Nephron (organoid): ENCODE data around the gene NUAK1.

Source experiments
- H3K27ac Mint-ChIP-seq, 3 experiments: 2 replicates each; pipeline ENCODE4 v1.8.0; 2020; ENCODE audit warnings: mixed read lengths in 3 of 3, mild to moderate bottlenecking in 2 of 3, moderate library complexity in 1 of 3
- H3K27me3 Mint-ChIP-seq: 2 replicates; pipeline ENCODE4 v1.8.0; 2021; ENCODE audit warnings: low read depth, mild to moderate bottlenecking, moderate library complexity, mixed read lengths
- H3K36me3 Mint-ChIP-seq: 2 replicates; pipeline ENCODE4 v1.8.0; 2020; ENCODE audit warnings: low read depth, mixed read lengths
- H3K4me1 Mint-ChIP-seq: 2 replicates; pipeline ENCODE4 v1.8.0; 2020; ENCODE audit warnings: mixed read lengths
- H3K4me3 Mint-ChIP-seq, 3 experiments: 2 replicates each; pipeline ENCODE4 v1.8.0; 2020; ENCODE audit warnings: mild to moderate bottlenecking in 3 of 3, mixed read lengths in 3 of 3, moderate library complexity in 2 of 3
- H3K9me3 Mint-ChIP-seq: 2 replicates; pipeline ENCODE4 v1.8.0; 2020; ENCODE audit warnings: mixed read lengths
- TF ChIP-seq, protein P1 (sequence below), 3 experiments: fragments of 200-600 bp; sonication (generic); IDR thresholded peaks; one replicate each; pipeline ENCODE4 v1.5.0; 2021; ENCODE audit warnings: antibody characterized with exemption in 3 of 3; ENCODE audit not compliant: unreplicated experiment in 3 of 3

Gene NUAK1

GRCh38 chr12:106070147-106070546 is 68.6 kb downstream of the NUAK1 start:
- H3K27me3 Mint-ChIP-seq = no peaks in the 10 kb centered on the region
- H3K36me3 Mint-ChIP-seq = peaks cover 63% of the 10 kb centered on the region
- H3K4me1 Mint-ChIP-seq = peaks cover 34% of the 10 kb centered on the region
- H3K4me3 Mint-ChIP-seq = no peak overlapping the region
- TF ChIP-seq, protein P1, sequence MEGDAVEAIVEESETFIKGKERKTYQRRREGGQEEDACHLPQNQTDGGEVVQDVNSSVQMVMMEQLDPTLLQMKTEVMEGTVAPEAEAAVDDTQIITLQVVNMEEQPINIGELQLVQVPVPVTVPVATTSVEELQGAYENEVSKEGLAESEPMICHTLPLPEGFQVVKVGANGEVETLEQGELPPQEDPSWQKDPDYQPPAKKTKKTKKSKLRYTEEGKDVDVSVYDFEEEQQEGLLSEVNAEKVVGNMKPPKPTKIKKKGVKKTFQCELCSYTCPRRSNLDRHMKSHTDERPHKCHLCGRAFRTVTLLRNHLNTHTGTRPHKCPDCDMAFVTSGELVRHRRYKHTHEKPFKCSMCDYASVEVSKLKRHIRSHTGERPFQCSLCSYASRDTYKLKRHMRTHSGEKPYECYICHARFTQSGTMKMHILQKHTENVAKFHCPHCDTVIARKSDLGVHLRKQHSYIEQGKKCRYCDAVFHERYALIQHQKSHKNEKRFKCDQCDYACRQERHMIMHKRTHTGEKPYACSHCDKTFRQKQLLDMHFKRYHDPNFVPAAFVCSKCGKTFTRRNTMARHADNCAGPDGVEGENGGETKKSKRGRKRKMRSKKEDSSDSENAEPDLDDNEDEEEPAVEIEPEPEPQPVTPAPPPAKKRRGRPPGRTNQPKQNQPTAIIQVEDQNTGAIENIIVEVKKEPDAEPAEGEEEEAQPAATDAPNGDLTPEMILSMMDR (IDR thresholded peaks at IDR 0.05; ENCODE audit: unreplicated experiment in 3 of 3) = no peak
- no peak overlapping the region for H3K27ac Mint-ChIP-seq
- no peaks in the 10 kb centered on the region for H3K9me3 Mint-ChIP-seq

DNA sequence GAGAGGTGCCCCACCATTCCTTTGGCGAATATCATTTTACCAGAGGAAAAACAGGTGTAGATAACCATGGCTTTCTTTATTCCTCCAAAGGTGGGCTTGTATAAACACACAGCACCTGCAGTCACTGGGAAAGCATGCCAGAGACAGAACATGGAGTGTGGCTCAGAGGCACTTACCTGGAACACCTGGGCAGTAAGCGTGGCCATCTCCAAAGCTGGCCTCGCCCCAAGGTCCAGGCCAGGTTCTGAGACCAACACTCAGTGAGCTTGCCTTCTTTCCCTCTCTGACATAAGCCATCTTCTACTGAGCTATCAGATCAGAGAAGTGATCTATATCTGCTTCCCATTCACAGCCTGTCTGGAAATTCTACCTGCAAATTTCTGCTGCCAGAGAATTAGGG is 70.5 kb downstream of the NUAK1 start:
- Mint-ChIP-seq H3K27ac (no peak overlapping the region), H3K4me1 (peaks cover 31% of the 10 kb centered on the region), H3K4me3 (no peak overlapping the region), H3K36me3 (peaks cover 78% of the 10 kb centered on the region), H3K27me3 (no peaks in the 10 kb centered on the region), H3K9me3 (no peaks in the 10 kb centered on the region)
- TF ChIP-seq, protein P1 (IDR thresholded peaks at IDR 0.05; ENCODE audit: unreplicated experiment in 3 of 3) = no peak

DNA sequence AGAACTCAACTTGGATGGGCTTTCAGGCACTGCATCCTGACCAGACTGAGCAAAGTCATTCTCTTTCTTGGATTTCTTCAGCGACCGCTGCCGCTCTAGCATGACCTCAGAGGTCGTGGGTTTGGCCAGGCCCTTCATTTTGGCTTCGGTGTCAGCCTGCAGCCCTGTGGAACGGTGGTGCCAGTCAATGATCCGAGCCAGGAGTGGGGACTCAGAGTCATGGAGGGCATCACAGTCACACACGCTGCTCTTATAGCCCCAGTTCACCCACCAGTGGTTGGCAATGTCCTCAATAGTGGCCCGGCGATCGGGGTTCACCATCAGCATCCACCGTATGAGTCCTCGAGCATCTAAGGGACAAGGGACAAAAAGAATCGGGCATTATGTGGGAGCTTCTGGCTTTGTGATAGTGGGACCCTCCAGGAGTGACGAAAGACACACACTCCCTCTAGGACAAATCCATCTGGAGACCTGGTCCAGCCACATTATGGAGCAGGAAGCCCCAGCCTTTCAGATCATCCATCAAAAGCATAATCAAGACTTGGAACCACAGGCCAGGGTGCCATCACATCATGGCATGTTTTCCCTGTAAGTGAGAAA is 71.0 kb downstream of the NUAK1 start:
- Mint-ChIP-seq H3K4me1 (peaks cover 25% of the 10 kb centered on the region), H3K27ac (no peak overlapping the region), H3K4me3 (no peak overlapping the region), H3K36me3 (peaks cover 74% of the 10 kb centered on the region), H3K9me3 (no peaks in the 10 kb centered on the region), H3K27me3 (no peaks in the 10 kb centered on the region)
- TF ChIP-seq, protein P1 (IDR thresholded peaks at IDR 0.05; ENCODE audit: unreplicated experiment in 3 of 3) = no peak

GRCh38 chr12:106066726-106067325 is 71.9 kb downstream of the NUAK1 start:
- H3K27ac Mint-ChIP-seq = no peak overlapping the region
- no peaks in the 10 kb centered on the region for H3K27me3 Mint-ChIP-seq
- no peak overlapping the region for H3K4me3 Mint-ChIP-seq
- peaks cover 72% of the 10 kb centered on the region for H3K36me3 Mint-ChIP-seq
- H3K4me1 Mint-ChIP-seq = peaks cover 18% of the 10 kb centered on the region
- H3K9me3 Mint-ChIP-seq = no peaks in the 10 kb centered on the region
- TF ChIP-seq, protein P1 (IDR thresholded peaks at IDR 0.05; ENCODE audit: unreplicated experiment in 3 of 3) = no peak

DNA sequence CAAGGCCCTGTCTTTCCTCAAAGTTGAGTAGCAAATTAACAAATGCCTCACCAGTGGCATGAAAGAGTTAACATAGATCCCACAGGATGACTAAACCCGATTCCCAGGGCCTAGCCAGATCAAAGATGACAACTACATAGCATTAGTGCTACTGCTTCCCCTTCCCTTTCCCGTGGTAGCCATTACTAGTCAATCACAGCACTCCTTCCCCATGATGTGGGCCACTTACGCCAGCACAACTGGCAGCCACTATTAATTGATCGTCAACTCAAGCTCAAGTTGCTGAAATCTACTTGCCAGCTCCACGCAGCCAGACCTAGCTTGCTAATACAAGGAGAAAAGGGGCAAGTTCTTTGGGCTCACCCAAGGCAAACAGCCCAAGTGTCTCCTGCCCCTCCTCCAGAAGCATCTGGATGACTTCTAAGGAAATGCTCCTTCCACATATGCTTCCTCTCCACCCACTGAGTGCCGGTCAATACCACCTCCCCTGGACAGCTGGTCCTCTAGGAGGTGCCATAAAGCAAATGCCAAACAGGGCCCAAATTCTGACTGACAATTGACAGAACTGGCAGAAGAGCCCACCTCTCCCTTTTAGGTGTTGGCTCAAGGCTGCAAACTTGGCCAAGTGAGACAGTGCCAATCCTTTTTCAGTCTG is 72.6 kb downstream of the NUAK1 start:
- Mint-ChIP-seq H3K9me3 (no peaks in the 10 kb centered on the region), H3K4me1 (peaks cover 13% of the 10 kb centered on the region), H3K36me3 (peaks cover 66% of the 10 kb centered on the region), H3K27ac (peak overlapping the region in 2 of 3 experiments; percentile 24 to 32), H3K27me3 (no peaks in the 10 kb centered on the region), H3K4me3 (no peak overlapping the region)
- TF ChIP-seq, protein P1 (IDR thresholded peaks at IDR 0.05; ENCODE audit: unreplicated experiment in 3 of 3) = no peak
